ENCODE results near the gene SRSF4.

DNA sequence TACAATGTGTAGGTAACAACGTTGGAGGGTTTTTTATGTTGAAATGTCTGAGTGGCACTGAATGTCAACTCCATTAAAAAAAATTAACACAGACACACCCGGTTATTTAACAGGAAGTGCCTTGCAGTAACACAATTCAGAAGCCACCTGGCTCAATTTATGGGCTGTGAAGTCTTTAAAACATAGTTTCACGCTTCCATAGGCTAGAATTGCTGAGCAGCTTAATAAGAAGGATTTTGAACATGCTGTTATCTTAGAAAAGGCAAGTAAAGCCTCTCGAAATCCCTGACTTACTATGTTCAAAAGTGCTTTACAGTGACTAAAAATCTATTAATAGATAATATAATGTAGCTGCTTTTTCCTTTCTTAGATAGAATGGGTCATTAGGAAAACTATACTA, 19.7 kb downstream of the SRSF4 start:
- TF ChIP-seq CTCF (IDR thresholded peaks at IDR 0.05; ENCODE audit: extremely low read depth in 1 of 2, insufficient read depth in 1 of 2, low read depth in 1 of 2, low read length in 2 of 2) (no peak), EZH2 (IDR thresholded peaks at IDR 0.05; ENCODE audit: borderline replicate concordance, low read depth, low read length, severe bottlenecking) (no peak), POLR2A (IDR thresholded peaks at IDR 0.05; ENCODE audit: low read depth, low read length) (no peak), POLR2AphosphoS5 (IDR thresholded peaks at IDR 0.05; ENCODE audit: insufficient read depth, low read depth, low read length) (no peak)
- TF ChIP-seq, protein P1, sequence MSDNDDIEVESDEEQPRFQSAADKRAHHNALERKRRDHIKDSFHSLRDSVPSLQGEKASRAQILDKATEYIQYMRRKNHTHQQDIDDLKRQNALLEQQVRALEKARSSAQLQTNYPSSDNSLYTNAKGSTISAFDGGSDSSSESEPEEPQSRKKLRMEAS (IDR thresholded peaks at IDR 0.05; ENCODE audit: insufficient read depth, insufficient read length) = no peak
